ENCODE measurements around the gene ZBTB40. TPM values are rescaled to one million over a fixed set of nuclear protein-coding genes. Genes with fewer than 3 reads are reported as not detected.

ZBTB40 gene
- total RNA-seq, 4 donors from 2014 or later, result 13.2 to 19.9 (median 17.8) TPM

DNA sequence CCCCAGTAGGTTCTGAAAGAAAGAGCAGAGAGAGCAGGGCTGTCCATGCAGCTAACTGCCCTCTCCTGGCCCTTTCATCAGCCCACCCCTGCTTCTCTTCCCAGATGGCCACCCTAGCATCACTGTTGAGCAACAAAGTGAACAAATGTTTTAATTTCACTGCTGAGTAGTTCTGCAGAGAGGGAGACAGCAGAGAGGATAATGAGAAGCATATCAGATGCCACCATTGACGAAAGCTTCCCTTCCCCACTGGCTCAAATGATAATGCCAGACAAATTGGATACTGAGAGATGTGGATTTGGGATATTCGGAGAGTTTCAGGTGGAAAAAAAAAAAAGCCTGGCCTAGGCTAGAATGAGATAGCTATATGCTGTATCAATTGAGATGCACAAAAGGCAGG, 46.8 kb downstream of the ZBTB40 start:
- no peak for DNase-seq (ENCODE audit: low spot score)
- TF ChIP-seq, protein P1, sequence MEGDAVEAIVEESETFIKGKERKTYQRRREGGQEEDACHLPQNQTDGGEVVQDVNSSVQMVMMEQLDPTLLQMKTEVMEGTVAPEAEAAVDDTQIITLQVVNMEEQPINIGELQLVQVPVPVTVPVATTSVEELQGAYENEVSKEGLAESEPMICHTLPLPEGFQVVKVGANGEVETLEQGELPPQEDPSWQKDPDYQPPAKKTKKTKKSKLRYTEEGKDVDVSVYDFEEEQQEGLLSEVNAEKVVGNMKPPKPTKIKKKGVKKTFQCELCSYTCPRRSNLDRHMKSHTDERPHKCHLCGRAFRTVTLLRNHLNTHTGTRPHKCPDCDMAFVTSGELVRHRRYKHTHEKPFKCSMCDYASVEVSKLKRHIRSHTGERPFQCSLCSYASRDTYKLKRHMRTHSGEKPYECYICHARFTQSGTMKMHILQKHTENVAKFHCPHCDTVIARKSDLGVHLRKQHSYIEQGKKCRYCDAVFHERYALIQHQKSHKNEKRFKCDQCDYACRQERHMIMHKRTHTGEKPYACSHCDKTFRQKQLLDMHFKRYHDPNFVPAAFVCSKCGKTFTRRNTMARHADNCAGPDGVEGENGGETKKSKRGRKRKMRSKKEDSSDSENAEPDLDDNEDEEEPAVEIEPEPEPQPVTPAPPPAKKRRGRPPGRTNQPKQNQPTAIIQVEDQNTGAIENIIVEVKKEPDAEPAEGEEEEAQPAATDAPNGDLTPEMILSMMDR (IDR thresholded peaks at IDR 0.05), result no peak
- no peak for ATAC-seq (ENCODE audit: low FRiP score)

DNA sequence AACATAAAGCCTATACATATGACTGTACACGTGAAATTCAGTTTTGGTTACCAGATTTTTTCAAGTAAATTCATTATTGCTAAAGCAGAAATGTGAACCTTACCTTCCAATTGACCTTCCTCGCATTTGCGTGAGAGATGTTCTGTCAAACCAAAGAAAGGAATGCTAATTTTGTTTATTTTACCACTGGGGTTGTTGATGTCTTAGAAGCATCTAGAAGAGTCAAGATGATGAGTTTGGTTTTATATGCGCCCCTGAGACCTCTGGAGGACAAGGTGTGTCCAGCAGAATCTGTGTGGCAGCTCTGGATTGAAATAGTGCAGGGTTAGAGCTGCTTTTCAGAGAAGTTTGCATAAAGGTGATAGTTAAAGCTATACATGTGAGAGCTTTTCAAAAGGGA, 48.4 kb downstream of the ZBTB40 start:
- no peak for DNase-seq (ENCODE audit: low spot score)
- no peak for ATAC-seq (ENCODE audit: low FRiP score)
- TF ChIP-seq, protein P1 (IDR thresholded peaks at IDR 0.05), result no peak

DNA sequence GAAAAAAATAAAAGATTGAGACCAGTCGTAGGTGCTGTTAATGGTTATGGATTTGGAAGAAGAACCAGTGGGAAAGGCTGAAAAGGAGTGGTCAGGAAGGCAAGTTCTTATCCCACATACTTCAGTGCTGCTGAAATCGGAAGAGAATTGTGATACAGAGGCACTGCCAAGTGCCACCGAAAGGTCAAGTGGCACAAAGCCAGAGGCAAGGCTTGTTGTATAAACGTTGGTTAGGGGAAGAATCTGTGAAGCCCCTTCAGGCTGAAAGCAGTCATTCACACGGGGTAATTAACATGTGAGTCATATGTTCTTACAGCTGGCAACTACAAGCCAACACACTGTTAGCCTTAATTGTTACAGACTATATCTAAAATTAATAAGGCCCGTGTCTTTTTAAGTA, 48.8 kb downstream of the ZBTB40 start:
- no peak for ATAC-seq (ENCODE audit: low FRiP score)
- DNase-seq (ENCODE audit: low spot score), result no peak
- TF ChIP-seq, protein P1 (IDR thresholded peaks at IDR 0.05), result no peak

- TF ChIP-seq, protein P1 (IDR thresholded peaks at IDR 0.05), result no peak
- no peak for DNase-seq (ENCODE audit: low spot score)
- no peak for ATAC-seq (ENCODE audit: low FRiP score)
Observed at GRCh38 chr1:22502202-22502601, 50.6 kb downstream of the ZBTB40 start.

DNA sequence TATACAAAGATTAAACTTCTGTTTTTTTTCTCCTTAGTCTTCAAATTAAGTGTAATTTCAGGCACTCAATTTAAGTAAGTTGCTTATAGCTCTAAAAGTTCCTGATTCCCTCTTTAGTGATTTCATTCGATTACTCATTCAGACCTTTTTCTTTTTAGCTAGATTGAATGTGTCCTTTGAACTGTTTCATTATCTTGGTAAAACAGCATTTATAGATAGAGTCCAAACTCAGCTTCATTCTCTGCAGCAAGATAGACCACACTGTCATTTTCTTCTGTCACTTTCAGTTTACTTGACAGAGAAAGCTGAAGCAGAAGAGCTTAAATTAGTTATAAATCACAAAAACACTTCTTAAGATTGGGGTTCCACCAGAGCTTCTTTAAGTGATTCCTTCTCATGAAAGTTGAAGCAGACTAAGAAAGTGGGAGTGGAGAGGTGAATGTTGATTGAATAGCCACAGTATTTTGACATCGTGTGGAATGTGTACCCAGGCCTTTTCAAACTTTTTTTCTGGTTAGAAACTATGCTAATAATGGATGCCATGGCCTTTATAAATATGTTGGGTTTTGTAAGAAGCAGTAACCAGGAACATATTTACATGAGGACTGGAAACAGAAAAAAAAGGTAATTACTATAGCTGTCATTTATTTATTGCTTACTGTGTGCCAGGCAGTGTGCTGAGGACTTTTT, 52.2 kb downstream of the ZBTB40 start:
- no peak for DNase-seq (ENCODE audit: low spot score)
- ATAC-seq (ENCODE audit: low FRiP score), result no peak
- TF ChIP-seq, protein P1 (IDR thresholded peaks at IDR 0.05), result no peak

DNA sequence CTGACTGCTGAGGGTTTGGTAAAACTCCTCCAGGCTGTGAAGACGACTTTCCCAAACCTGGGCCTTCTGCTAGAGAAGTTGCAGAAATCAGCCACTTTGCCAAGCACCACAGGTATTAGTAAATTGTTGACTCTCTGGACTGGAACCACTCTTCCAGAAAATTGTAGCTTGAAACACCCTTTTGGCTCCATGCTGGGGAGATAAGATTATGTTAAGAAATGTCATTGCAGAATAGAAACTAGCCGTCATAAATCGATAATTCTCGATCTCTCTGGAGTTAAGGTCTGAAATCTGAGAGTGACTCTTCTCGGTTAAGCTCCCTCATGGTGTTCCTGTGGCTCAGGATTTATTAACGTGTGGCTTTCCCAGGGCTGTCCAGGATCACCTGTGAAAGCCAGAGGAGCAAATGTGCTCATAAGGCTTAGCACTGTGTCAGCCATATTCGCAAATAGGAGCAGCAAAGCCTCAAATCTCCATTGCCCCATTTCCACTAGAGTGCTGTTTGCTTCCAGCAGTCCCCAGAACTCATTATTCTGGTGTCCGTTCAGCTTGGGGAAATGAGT, 54.6 kb downstream of the ZBTB40 start:
- DNase-seq (ENCODE audit: low spot score), result no peak
- TF ChIP-seq, protein P1 (IDR thresholded peaks at IDR 0.05), result no peak
- ATAC-seq (ENCODE audit: low FRiP score), result no peak

DNA sequence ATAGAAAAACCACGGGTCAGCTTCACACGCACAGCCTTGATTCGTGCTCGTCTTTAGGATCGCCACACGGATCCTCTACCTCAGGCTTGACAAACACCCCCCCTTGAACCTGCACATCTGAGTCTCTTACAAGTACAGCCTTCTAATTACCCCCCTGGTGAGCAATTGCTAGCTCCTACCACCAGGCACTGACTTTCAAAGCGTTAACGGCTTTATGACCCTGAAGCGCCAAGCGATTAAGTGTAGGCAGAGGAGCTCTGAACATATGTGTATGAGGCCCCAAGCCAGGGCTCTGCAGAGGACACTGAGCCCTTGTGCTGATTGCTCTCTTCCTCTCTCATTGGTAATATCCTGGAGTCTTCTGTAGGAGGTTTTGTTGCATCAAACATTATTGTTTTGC, 55.9 kb downstream of the ZBTB40 start:
- TF ChIP-seq, protein P1 (IDR thresholded peaks at IDR 0.05), result no peak
- ATAC-seq (ENCODE audit: low FRiP score) (no peak), DNase-seq (ENCODE audit: low spot score) (no peak)

All from omental fat pad (tissue), 4 donors.